Measurements from ENCODE around the gene ARHGAP29.

The ARHGAP29 gene

DNA sequence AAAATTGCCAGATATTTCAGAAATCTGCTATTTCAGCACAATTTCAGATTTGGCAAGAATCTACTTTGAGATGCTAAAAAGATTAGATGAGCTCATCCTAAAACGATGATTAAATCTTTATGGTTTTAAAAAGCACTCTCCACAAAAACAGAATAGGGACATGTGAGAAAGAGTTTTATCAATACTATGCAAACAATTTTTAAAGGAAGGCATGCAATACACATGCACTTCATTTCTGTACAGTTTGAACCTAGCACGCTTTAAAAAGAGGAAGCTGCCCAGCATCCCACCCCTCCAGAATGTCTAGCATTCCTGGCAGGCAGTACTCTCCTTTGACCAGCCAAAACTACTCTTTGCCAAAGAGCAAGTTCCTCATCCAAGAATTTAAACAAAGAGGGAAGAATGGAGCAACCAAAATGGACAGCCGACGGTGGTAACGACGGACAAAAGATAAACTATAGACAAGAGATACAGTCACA is 1.3 kb downstream of the ARHGAP29 start:
- DNase-seq (ENCODE audit: low read depth in 2 of 2), result no peak

DNA sequence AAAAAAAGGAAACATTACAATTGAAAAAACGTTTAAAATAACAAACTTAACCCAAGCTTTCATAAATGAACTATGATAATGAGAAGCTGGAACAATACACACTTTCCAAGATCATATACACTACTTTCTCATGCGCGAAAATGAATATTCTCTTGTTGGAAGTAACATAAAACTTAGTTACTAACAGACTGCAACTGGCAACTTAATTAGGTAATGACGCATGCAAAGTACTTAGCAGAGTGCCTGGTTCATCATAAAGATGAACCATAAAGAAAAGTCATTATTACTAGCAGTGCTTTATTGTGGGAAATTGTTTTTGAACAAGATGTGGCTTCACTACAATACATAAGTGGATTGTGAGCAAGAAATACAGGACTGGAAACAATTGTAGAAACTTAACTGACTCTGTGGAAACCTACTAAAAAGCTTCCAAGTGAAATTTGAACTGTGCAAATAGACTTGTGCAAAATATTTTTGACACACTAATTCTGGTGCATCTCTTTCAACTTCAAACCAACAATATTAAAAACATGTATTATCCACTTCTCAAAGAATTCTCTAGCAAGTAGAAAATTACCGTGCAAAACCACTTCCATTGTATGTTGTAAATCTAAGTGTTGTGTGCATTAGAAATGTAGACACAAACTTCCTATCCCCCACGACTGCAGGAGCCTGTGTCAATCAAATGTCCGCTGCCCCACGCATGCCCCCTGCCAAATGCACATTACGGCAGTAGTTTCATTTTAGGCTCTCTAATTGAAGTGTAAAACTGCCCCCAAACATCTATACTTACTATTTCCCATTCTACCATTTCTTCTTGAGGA is 2.0 kb downstream of the ARHGAP29 start:
- DNase-seq (ENCODE audit: low read depth in 2 of 2), result no peak

DNA sequence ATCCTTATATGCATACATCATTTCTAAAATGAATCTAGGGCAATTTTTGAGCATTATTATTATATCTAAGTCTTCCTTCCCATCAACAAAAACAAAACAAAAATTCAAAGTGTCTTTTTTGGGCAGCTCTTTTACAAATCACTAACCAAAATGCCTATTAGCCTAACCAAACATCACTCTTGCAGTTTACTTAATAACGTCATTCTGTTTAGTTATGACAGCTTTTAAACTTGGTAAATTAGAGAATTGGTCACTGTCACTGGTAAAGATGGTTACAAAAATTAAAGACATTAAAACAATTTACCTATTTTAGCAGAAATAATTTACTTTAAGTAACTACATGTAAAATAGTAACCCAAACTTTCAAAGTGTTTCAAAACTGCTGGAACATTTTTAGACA is 2.8 kb downstream of the ARHGAP29 start:
- DNase-seq (ENCODE audit: low read depth in 2 of 2), result no peak

DNA sequence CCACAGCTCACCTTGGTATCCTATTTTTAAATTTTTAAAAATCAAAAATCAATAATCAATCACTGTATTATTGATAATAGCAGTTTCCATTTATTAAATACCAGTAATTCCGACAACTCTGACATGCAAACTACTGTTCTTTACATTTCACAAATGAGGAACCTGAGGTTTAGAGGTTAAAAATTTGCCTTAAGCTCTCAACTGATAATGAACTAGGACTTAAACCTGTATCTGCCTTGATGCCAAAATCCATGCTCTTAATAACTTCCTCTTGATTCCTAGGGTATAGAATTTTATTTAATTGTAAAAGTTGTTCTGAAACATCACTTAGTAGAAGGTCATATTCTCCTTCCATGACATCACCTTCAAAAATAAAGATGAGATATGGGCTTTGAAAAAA is 5.6 kb downstream of the ARHGAP29 start:
- no peak for DNase-seq (ENCODE audit: low read depth in 2 of 2)

DNA sequence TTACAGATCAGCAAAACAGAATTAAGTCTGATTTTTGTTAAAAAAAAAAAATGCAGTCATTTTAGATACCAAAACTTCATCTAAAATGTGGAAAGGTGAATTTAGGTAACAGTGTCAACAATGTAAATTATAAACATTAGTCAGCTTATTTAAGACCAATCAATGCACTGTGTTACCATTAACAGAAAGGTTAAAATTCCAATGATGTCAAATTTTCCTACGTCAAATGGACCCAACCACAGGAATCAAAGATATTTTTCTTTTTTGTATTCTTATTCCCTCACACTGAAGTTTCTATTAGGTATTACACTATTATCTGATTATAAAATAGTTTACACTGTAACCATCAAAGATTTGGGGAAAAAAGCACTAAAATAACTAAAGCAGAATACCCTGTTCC is 6.5 kb downstream of the ARHGAP29 start:
- DNase-seq (ENCODE audit: low read depth in 2 of 2), result no peak

DNA sequence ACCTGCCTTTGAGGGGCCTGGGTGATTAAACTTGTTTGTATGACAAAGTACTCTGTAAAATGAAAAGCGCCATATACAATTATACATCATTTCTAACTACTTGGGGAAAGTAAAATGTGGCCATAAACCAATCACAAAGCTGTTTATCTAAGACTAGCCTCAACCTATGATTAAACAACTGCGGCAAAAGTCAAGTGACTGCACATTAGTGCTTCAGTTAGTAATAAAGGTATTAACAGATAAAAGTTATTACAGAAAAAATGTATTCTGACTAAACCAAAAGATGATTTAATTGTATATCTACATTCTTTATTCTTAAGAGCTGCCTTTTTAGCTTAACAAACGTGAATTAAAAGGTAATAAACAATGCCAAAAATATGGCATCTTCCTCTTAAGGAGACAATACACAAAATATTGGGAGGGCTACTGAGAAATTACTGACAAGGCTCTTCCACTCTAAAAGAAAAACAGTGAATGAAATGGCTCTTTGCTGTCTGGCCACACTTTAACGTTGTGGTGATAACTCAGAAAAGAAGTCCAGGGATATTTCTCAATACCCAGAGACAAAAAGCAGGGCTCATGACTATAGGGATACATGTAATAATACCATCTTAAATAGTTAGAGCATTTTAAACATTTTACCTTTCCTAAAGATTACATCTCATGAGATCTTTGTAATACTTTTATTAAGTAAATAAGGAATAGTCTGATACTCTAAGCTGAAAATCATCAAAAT is 8.6 kb downstream of the ARHGAP29 start:
- DNase-seq (ENCODE audit: low read depth in 2 of 2), result no peak

DNA sequence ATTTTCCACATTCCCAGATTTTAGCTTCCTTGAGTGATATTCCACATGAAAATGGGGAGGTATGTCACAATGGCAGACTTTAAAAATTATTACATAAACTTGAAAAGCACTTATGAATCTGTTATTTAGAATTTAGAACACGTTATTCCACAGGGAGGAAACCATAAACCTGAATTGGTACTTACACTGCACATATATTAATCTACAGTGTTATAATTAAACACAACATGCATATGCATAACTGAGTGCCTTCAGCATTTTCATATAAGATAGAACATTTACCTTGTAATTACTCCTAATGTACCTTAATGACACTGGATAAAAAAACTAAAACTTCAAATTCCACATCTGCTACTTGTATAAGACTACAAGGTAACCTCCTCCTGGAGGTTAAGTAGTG is 9.8 kb downstream of the ARHGAP29 start:
- no peak for DNase-seq (ENCODE audit: low read depth in 2 of 2)

DNA sequence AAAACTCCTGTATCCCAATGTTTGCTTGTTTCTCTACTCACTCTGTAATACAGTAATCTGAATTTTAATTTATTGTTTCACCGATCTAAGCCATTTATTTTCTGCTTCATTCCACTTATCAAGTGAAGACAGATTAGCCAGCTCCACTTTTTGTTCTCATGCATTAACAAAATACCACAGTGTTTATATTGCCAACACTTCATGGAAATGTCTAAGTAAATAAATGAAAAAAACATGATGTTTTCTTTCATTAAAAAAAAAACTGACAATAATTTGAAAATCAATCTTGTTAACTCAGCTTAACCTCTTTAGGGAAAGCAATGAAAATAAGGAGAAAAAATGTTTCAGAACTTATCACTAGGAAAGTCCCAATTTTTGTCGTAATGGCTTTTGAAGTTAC is 11.5 kb downstream of the ARHGAP29 start:
- no peak for DNase-seq (ENCODE audit: low read depth in 2 of 2)

DNA sequence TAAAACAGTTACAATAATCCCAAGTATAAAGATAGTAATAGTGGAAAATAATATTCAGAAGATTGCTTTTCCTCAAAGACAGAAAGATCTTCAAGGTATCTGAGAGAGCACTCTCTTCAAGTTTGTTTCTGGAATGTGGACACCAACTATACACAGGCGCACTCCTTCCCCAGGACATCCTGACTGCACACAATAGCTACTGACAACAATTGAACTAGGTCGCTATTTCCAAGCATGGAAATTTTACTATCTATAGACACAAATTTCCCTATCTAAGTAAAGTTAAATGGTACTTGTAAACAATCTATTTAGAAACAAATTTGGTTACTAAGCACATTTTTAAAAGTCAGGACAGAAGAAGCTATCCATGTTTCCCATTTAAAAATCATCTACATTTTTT is 19.1 kb downstream of the ARHGAP29 start:
- no peak for DNase-seq (ENCODE audit: low read depth in 2 of 2)

DNA sequence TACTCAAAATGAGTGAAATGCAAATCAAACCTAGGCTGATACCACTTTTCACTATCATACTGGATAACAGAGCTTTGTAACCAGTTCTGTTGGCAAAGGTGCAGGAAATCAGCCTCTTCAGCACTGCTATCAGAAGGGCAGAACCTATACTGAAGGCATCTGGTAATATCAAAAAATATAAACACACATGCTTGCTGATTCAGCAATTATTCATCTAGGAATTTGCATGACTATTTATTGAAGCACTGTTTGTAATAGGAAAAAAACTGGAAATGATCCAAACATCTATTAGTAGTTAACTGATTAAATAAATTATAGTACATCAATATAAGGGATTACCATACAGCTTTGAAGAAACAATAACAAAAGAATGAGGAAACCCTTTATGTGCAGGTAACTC is 21.4 kb downstream of the ARHGAP29 start:
- no peak for DNase-seq (ENCODE audit: low read depth in 2 of 2)

DNA sequence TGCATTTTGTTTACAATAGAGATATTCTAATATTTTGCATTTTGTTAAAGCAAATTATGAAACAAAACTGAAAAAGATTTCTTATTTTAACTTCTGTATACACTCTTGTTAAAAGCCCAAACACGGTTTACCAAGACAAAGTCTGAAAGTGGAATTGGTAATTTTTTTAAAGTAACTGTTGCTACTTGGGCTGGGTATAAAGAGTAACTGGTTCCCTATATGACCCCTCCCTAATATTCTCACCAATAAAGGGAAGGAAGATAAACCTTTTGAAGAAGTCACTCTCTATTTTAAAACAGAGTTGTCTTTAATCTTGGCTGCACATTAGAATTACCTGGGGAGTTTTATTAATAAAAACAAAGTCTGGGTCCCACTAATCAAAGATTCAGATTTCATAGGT is 27.4 kb downstream of the ARHGAP29 start:
- DNase-seq (ENCODE audit: low read depth in 2 of 2), result no peak

DNA sequence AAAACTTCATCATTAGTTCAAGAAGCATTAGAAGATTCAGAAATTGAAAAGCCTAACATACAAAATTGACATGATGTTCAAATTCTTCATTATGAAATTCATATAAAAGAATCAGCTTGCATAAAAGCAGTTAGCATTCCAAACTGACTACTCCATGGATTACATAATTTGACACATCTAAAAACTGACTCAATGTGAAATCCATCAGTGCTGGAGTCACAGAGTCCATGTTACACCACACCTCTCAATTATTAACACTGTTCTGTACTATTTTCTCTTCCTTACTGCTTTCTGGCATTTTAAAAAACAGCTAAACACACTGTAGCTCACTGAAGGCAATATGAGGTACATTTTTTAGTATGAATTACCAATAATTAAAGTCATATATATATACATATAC is 28.0 kb downstream of the ARHGAP29 start:
- DNase-seq (ENCODE audit: low read depth in 2 of 2), result no peak

DNA sequence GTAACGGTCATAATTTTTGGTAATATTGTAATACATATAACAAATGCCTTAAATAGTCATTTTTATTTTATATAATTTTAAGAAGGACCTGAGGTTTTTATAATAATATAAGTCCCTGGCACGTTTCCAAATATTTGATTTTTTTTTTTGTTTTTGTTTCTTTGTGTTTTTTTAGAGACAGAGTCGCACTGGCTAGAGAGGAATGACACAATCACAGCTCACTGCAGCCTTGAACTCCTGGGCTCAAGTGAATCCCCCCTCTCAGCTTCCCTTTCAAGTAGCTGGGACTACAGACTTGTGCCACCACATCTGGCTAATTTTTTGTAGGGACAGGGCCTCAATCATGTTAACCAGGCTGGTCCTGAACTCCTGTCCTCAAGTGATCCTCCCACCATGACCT is 29.7 kb downstream of the ARHGAP29 start:
- no peak for DNase-seq (ENCODE audit: low read depth in 2 of 2)

DNA sequence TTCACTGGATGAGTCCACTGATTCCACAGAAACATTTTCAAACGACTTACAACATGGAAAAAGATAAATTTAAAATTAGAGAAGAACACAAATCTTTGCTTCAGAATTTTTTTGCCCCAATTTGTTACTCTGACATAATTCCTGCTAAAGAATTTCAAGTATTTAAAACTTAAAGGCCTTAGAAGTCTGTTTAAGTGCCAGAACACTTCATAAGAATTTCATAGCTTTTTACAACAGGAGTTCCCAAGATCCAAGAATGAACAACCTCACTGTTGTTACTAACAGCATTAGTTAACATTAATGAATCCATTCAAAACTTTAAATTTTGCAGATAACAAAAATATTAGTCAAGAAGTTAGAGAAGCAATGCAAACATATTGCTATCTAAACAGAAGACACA is 31.7 kb downstream of the ARHGAP29 start:
- DNase-seq (ENCODE audit: low read depth in 2 of 2), result no peak

DNA sequence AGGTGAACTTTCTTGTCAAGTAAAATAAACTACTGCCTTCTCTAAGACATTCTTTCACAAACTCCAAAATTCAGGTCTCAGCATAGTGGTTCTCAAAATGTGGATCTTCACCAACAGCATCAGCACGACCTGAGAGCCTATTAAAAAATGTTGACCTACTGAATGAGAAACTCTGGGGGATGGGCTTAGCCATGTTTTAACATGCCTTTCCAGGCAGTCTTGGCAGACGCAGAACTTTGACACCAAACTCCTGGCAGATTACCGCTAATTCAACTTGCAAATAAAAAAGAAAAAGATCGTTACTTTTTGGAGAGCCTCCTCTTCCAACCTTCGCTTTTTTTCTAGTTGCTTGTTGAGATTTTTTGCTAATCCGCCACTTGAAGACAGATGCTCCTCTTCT is 35.1 kb downstream of the ARHGAP29 start:
- DNase-seq (ENCODE audit: low read depth in 2 of 2), result no peak

DNA sequence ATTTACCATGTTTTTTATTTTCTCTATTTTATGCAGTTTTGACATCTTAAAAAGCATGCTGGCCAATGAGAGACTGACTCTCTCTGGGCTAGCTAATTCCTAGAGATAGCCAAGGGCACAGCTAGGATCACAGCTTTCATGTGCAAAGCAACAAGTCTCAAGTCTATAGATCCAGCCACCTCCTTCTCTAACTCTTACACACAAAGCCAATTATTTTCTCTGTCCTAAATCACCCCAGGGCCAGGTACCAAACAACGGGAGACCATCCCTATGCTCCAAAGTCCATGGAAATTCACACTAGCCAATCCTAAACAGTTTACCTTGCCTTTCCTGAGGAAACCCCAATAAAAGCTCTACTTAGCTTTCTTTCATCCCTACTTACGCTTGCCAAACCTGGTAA is 38.0 kb downstream of the ARHGAP29 start:
- no peak for DNase-seq (ENCODE audit: low read depth in 2 of 2)

DNA sequence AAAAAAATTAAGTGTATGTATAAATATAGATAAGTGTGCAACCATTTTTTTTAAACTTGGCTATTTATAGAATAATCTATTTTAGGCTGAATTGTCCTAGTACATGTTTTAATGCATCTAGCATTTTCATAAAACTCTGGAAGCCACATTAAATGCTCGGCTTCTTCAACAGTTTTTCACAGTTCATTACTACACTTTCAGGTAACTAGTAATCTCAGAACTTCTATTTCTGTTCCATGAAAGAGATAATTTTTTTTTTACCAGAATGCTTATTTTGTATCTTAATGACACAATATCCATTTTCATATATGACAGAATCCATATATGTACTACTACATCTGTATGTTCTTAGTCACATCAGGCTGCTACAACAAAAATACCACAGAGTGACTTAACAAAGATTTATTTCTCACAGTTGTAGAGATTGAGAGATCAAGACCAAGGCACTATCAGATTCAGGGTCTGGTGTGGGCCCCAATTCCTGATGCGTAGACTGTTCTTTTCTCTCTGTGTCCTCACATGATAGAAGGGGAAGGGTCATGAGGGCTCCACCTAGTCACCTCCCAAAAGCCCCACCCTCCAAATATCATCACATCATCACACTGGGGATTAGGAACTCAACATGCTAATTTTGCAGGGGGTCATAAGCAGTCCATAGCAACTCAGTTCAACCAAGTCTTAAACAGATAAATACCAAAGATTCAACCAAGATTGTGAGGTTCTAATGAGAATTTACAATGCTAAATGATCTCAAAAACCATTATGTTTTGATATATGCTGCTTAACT is 43.1 kb downstream of the ARHGAP29 start:
- DNase-seq (ENCODE audit: low read depth in 2 of 2), result no peak

DNA sequence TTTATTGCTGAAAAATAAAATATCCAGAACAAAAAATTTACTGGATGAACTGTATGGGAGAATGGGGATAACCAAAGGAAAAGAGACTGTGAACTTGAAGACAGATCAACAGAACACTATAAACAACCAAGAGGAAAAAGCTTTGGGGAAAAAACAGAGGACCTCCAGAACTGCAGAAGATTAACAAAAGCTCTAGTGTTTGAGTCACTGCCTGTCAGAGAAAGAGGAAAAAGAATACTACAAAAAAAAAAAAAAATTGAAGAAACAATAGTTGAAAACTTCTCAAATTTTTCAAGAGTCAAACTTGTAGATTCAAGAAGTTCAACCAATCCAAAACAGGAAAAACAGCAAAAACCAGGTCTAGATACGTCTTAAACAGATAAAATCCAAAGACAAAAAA is 44.3 kb downstream of the ARHGAP29 start:
- no peak for DNase-seq (ENCODE audit: low read depth in 2 of 2)

DNA sequence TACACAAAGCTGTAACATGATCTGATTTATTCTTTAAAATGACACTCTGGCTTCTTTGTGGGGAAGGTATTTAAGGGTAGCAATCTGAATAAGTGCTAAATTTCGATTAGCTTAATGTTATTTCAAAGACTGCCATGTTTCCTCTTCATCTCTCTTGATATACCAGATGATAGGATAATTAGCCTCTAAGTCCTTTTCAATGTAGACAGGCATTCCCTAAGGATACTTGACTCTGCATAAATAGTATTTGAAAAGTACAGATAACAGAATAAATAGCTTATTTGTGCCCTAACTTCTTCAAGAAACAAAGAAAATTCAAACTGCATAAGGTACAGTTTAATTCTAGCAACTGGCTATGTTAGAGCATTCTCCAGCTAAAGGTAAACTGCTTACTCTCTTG is 46.2 kb downstream of the ARHGAP29 start:
- DNase-seq (ENCODE audit: low read depth in 2 of 2), result no peak

DNA sequence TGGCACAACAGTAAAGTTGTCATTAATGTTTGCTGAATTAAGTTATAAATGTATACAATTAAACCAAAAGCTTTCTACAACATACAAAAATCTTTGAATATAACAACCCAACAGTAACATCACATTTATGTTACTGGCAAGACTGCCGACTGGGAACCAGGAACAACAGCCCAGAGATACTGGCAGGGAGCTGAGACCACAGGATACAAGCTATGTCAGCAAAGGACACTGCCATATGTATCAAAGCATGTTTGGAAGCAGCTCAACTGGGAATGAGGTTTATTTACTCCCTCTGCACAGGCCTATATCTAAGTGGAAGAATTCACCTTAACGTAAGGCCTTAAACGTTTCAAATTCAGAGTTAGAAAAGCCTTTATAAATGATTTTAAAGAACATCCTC is 50.4 kb downstream of the ARHGAP29 start:
- DNase-seq (ENCODE audit: low read depth in 2 of 2), result no peak

DNA sequence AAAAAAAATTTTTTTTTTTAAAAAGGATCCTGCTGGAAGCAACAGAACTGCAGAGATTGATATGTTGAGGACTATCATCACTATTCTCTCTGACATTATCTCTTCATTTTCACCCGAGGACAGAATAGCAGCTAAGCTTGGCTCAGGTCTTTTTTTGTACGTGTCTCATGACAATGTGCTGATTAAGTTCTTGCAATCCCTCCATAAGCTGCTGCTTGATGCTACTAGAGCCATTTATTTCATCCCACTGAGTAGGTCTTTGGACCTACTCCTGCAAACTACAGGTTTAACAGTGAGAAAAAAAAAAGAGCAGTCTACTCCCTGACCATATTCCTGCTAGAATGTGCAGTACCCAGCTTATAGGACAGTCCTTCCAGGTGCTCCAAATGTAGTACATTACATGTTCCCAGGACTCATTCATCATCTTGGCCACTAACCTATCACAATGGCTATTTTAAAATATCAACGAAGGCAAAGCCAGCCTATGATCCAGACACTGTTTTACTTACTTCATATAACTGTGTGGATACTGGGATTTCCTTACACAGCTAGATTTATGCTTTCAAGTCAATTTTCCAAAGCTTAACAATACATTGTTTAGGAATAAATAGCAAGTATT is 54.1 kb downstream of the ARHGAP29 start:
- no peak for DNase-seq (ENCODE audit: low read depth in 2 of 2)

DNA sequence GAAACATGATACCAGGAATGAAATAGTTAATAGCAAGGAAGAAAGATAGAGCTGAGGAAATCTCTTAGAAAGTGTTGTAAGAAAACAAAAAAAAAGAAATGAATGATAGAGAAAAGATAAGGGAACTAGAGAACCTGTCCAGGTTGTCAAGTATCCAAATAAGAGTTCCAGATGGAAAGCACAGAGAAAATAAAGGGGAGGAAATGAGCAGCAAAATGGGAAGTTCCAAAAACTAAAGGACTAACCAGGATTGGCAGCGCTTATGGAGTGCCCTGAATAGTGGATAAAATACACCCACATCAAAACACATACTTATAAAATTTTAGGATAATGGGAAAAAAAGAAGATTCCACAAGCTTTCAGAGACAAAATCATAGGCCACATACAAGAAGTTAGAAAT is 55.2 kb downstream of the ARHGAP29 start:
- DNase-seq (ENCODE audit: low read depth in 2 of 2), result no peak
